GM06990 (cell line): ENCODE data around the gene EDEM1.

Source experiments
- DNase-seq: peaks from one replicate; pipeline ENCODE4 v3.0.0-alpha.2; 2011; ENCODE audit not compliant: insufficient read length; ENCODE audit errors: extremely low read depth
- H3K27me3 ChIP-seq: replicated peaks from 2 replicates; pipeline ENCODE4 v1.6.0; 2011; ENCODE audit warnings: low read length; ENCODE audit not compliant: control insufficient read depth, insufficient read depth
- H3K36me3 ChIP-seq: 2 replicates; pipeline ENCODE4 v1.5.1; 2011; ENCODE audit warnings: low read length; ENCODE audit not compliant: control insufficient read depth, insufficient read depth
- H3K4me3 ChIP-seq: replicated peaks from 2 replicates; pipeline ENCODE4 v1.5.1; 2011; ENCODE audit warnings: low read depth, mild to moderate bottlenecking, control low read depth, low read length
- CTCF ChIP-seq: IDR thresholded peaks from 2 replicates; pipeline ENCODE4 v1.5.1; 2011; ENCODE audit warnings: low read length, control low read depth, mild to moderate bottlenecking, inconsistent platforms; ENCODE audit not compliant: insufficient read depth, poor library complexity, severe bottlenecking

EDEM1 gene

GRCh38 chr3:5222283-5223005, 34.9 kb downstream of the EDEM1 start:
- Histone ChIP-seq H3K4me3 (no peak overlapping the region), H3K36me3 (peaks cover 15% of the 10 kb centered on the region), H3K27me3 (no peaks in the 10 kb centered on the region)
- no peak for DNase-seq
- TF ChIP-seq CTCF, result no peak

- peak; percentile 35 for TF ChIP-seq CTCF
- DNase-seq, result peak; percentile 33
Measured at GRCh38 chr3:5226783-5227182, 39.3 kb downstream of the EDEM1 start.

GRCh38 chr3:5227812-5228211, 40.3 kb downstream of the EDEM1 start:
- Histone ChIP-seq H3K27me3 (no peaks in the 10 kb centered on the region), H3K36me3 (no peaks in the 10 kb centered on the region), H3K4me3 (no peak overlapping the region)
- no peak for DNase-seq
- TF ChIP-seq CTCF, result no peak

More at GRCh38 chr3:5226783-5227182, 39.3 kb downstream of the EDEM1 start:
- no peak overlapping the region for H3K4me3 ChIP-seq
- H3K36me3 ChIP-seq, result no peaks in the 10 kb centered on the region; the same call in 1 of the 2 replicates
- H3K27me3 ChIP-seq, result no peaks in the 10 kb centered on the region

GRCh38 chr3:5229414-5229813, 41.9 kb downstream of the EDEM1 start:
- no peak for TF ChIP-seq CTCF
- H3K4me3 ChIP-seq, result no peak overlapping the region
- H3K27me3 ChIP-seq, result no peaks in the 10 kb centered on the region
- H3K36me3 ChIP-seq, result no peaks in the 10 kb centered on the region
- DNase-seq, result no peak

- no peak for DNase-seq
- Histone ChIP-seq H3K36me3 (no peaks in the 10 kb centered on the region), H3K27me3 (no peaks in the 10 kb centered on the region), H3K4me3 (no peak overlapping the region)
- no peak for TF ChIP-seq CTCF
Measured at GRCh38 chr3:5231074-5231473, 43.6 kb downstream of the EDEM1 start.
